Measurements from ENCODE around the gene SUB1. TPM values are rescaled to one million over a fixed set of nuclear protein-coding genes. Genes with fewer than 3 reads are reported as not detected.
A peak's percentile ranks its signal among the peaks of the same experiment; 100 is the strongest.

SUB1 gene
- total RNA-seq, 1 donor from 2014 or later = 128 TPM

DNA sequence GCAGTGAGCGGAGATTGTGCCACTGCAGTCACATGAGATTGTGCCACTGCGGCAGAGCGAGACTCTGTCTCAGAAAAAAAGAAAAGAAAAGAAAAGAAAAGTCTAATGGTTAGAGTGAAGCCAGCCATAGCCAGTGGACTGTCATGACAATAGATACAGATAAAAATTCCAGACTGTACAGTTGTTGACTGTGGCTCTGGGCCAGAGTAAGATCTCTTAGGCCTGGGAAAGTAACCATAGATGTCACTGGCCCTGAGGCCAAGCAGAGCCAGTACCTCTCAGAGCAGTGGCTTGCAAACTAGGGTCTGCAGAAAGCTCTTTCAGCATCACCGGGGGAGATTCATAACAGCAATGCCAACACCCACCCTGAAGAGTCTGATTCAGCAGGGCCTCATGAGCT is 44.1 kb upstream of the SUB1 start:
- DNase-seq (ENCODE audit: low read depth) (no peak), FAIRE-seq (no peak)
- no peaks in the 10 kb centered on the region for H3K27me3 ChIP-seq (ENCODE audit: control insufficient read depth, insufficient read depth, low read length)
- no peak overlapping the region for H3K4me3 ChIP-seq (ENCODE audit: low read depth, low read length)
- TF ChIP-seq, protein P1, sequence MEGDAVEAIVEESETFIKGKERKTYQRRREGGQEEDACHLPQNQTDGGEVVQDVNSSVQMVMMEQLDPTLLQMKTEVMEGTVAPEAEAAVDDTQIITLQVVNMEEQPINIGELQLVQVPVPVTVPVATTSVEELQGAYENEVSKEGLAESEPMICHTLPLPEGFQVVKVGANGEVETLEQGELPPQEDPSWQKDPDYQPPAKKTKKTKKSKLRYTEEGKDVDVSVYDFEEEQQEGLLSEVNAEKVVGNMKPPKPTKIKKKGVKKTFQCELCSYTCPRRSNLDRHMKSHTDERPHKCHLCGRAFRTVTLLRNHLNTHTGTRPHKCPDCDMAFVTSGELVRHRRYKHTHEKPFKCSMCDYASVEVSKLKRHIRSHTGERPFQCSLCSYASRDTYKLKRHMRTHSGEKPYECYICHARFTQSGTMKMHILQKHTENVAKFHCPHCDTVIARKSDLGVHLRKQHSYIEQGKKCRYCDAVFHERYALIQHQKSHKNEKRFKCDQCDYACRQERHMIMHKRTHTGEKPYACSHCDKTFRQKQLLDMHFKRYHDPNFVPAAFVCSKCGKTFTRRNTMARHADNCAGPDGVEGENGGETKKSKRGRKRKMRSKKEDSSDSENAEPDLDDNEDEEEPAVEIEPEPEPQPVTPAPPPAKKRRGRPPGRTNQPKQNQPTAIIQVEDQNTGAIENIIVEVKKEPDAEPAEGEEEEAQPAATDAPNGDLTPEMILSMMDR (IDR thresholded peaks at IDR 0.05; ENCODE audit: insufficient read depth, low read length, severe bottlenecking) = no peak
- H3K36me3 ChIP-seq (ENCODE audit: control insufficient read depth, insufficient read depth, low read length) = no peaks in the 10 kb centered on the region

DNA sequence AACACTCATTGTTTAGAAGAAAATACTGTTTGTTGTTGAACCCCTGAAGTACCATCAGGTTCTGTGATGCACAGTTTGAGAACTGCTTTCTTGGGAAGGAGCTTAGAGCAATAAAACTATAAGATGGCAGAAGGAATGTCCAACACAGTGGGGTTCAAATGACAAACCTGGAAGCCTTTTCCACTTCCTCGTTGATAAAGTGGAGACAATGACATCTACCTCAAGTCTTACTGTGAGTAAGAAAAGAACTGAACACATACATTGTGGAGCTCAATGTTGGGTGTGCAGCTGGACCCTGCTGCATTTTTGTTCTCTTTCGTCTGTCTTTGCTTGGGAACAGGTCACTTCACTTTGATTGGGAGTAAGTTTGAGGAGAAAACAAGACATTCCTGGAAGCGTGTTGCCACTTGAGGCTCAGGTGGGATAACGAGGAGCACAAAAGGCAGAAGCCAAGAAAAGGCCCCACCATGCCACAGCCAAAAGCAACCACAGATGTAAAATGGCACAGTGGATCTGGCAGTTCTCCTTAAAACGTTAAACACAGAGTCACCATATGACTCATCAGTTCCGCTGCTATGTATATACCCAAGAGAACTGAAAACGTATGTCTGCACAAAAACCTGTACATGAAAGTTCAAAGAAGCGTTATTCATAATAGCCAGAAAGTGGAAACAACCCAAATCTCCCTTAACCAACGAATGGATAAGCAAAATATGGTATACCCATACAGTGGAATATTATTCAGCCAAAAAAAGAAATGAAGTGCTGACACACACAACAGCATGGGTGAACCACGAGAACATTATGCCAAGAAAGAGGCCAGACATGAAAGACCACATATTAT is 42.9 kb upstream of the SUB1 start:
- Histone ChIP-seq H3K27me3 (ENCODE audit: control insufficient read depth, insufficient read depth, low read length) (no peaks in the 10 kb centered on the region), H3K4me3 (ENCODE audit: low read depth, low read length) (no peak overlapping the region), H3K36me3 (ENCODE audit: control insufficient read depth, insufficient read depth, low read length) (no peaks in the 10 kb centered on the region)
- DNase-seq (ENCODE audit: low read depth) (peak; percentile 30), FAIRE-seq (no peak)
- TF ChIP-seq, protein P1 (IDR thresholded peaks at IDR 0.05; ENCODE audit: insufficient read depth, low read length, severe bottlenecking) = no peak

DNA sequence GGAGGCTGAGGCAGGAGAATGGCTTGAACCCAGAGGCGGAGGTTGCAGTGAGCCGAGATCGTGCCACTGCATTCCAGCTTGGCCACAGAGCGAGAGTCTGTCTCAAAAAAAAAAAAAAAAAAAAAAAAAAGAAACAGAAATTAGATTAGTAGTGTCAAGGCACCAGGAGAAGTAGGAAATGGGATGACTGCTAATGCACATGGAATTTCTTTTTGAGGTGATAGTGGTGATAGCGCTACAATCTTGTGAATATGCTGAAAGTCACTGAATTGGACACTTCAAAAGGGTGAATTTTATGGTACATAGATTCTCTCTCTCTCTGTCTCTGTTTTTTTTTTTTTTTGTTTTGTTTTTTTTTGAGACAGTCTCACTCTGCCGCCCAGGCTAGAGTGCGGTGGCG is 42.1 kb upstream of the SUB1 start:
- TF ChIP-seq, protein P1 (IDR thresholded peaks at IDR 0.05; ENCODE audit: insufficient read depth, low read length, severe bottlenecking) = no peak
- no peak for DNase-seq (ENCODE audit: low read depth)
- no peaks in the 10 kb centered on the region for H3K36me3 ChIP-seq (ENCODE audit: control insufficient read depth, insufficient read depth, low read length)
- FAIRE-seq = no peak
- no peaks in the 10 kb centered on the region for H3K27me3 ChIP-seq (ENCODE audit: control insufficient read depth, insufficient read depth, low read length)
- no peak overlapping the region for H3K4me3 ChIP-seq (ENCODE audit: low read depth, low read length)

DNA sequence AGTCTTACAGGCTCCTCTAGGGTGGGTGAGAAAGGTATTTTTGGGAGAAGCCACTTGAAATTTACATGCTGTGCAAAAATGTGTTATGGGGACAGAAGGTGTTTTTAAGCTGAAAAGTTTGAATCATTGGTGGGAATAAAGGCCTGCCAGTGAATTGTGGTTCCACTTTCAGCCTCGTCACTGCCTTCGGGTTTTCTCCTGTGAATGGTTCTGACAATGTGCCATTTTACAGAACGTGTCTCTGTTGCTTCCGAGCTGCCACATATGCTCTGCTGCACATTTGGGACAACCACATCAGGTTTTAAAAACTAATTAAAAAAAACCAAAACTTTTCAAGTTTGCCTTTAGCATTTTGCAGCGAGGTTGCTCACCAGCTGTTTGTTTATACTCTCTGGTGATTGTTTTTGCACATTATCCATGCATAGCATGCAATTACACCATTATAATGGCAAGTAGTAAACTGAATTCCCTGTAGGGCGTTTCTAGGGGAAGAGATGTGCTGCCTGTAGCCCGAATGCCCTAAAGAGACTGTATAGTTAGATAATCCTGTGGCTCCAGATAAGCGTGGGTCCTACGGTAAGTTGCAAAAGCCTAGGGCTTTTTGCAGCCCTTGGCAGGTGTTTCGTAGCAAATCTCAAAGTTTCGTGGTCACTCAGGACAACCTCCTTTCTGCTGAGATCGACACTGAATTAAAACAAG is 40.1 kb upstream of the SUB1 start:
- Histone ChIP-seq H3K27me3 (ENCODE audit: control insufficient read depth, insufficient read depth, low read length) (no peaks in the 10 kb centered on the region), H3K36me3 (ENCODE audit: control insufficient read depth, insufficient read depth, low read length) (no peaks in the 10 kb centered on the region), H3K4me3 (ENCODE audit: low read depth, low read length) (no peak overlapping the region)
- TF ChIP-seq, protein P1 (IDR thresholded peaks at IDR 0.05; ENCODE audit: insufficient read depth, low read length, severe bottlenecking) = no peak
- DNase-seq (ENCODE audit: low read depth) (no peak), FAIRE-seq (no peak)

DNA sequence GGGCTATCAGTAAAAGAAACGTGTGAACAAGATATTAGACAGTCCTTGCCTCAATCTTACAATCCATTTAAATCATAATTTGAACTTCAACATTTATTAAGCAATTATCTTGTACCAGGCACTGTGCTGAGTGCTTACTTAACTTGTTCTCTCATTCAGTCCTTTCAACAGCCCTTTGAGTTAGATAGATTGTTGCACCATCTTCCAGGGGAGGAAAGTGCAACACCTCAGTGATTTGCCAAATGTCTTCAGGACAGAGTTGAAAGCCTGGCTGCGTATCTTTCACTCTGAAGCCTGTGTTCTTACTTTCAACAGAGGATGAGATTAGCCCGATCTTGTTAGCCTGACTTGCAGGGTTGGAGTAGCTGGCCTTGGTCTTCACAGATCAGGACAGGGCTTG is 34.2 kb upstream of the SUB1 start:
- H3K4me3 ChIP-seq (ENCODE audit: low read depth, low read length) = no peak overlapping the region
- DNase-seq (ENCODE audit: low read depth) (no peak), FAIRE-seq (no peak)
- H3K36me3 ChIP-seq (ENCODE audit: control insufficient read depth, insufficient read depth, low read length) = no peaks in the 10 kb centered on the region
- TF ChIP-seq, protein P1 (IDR thresholded peaks at IDR 0.05; ENCODE audit: insufficient read depth, low read length, severe bottlenecking) = no peak
- H3K27me3 ChIP-seq (ENCODE audit: control insufficient read depth, insufficient read depth, low read length) = no peaks in the 10 kb centered on the region
